ENCODE data around the gene DIP2B.

DNA sequence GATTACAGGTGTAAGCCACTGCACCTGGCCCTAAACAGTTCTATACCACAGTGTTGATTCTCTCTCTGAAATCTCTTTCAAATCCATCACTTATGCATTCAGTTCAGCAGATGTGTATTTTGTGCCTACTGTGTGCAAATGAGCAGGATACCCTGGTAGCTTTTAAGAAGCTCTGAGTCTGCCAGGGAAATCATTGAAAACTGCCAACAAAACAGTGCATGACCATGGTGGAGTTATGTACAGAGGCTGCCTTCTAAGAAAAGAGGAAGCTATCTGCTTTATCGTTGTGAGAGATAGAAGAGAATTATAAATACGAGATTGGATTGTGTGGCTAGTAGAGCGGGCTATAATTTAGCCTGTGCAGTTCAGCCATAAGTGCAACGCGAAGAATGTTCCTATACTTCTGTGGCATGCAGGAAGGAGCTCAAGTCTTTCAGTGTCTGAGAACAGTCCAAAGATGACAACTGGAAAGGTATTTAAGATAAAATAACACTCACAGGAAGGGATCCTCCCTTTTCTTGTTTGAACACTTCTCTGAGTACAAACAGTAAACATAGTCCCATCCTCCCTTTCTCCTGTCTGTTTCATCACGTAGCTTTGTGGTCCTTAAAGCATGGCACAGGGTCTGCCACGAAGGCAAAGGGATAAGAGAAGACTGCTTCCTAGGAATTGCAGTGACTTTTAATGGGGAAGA lies 4.3 kb downstream of the DIP2B start:
- TF ChIP-seq POLR2A (IDR thresholded peaks at IDR 0.05; ENCODE audit: insufficient read depth in 1 of 2, low read depth in 2 of 2, low read length in 2 of 2) (no peak), ELF1 (CRISPR knock-in tag; IDR thresholded peaks at IDR 0.05) (no peak), IKZF1 (IDR thresholded peaks at IDR 0.05) (no peak), RAD21 (CRISPR knock-in tag; IDR thresholded peaks at IDR 0.05) (no peak), ZFP90 (CRISPR knock-in tag; IDR thresholded peaks at IDR 0.05; ENCODE audit: borderline replicate concordance) (no peak), THYN1 (CRISPR knock-in tag; IDR thresholded peaks at IDR 0.05; ENCODE audit: borderline replicate concordance, low read depth) (no peak)
